K562 (cell line): ENCODE measurements around the gene SLC39A3. TPM values are rescaled to one million over a fixed set of nuclear protein-coding genes. Genes with fewer than 3 reads are reported as not detected.

Experiments used
- CBFA2T2 ChIP-seq: fragments of 450-650 bp; conservative IDR thresholded peaks from 2 replicates; pipeline ENCODE4 v1.6.1; 2017; ENCODE audit warnings: mild to moderate bottlenecking
- MCM5 ChIP-seq: fragments of 450-650 bp; IDR thresholded peaks from 2 replicates; pipeline ENCODE4 v1.6.1; 2016; ENCODE audit warnings: low read depth
- PTTG1 ChIP-seq: fragments of 450-650 bp; IDR thresholded peaks from 2 replicates; pipeline ENCODE4 v1.6.1; 2016; ENCODE audit warnings: low read depth, mild to moderate bottlenecking, missing genetic modification characterization, missing compliant biosample characterization
- PYGO2 ChIP-seq: fragments of 450-650 bp; IDR thresholded peaks from 2 replicates; pipeline ENCODE4 v1.6.1; 2016; ENCODE audit warnings: mild to moderate bottlenecking, missing genetic modification characterization, moderate library complexity, missing compliant biosample characterization
- RAD21 ChIP-seq, 2 experiments: fragments of 250-450 bp in 1 of 2; fragments of 450-650 bp in 1 of 2; sonication (Bioruptor Pico) in 1 of 2; formaldehyde crosslinking in 1 of 2; IDR thresholded peaks in 1 of 2; conservative IDR thresholded peaks in 1 of 2; 2 replicates each; pipeline versions ENCODE4 v1.4.0 to v1.8.0; 2020 to 2022; ENCODE audit warnings: mild to moderate bottlenecking in 2 of 2, moderate library complexity in 1 of 2
- RAD51 ChIP-seq: fragments of 450-650 bp; IDR thresholded peaks from 2 replicates; pipeline ENCODE4 v1.7.1; 2016; ENCODE audit warnings: low read depth, mild to moderate bottlenecking, borderline replicate concordance
- RB1 ChIP-seq: fragments of 450-650 bp; IDR thresholded peaks from 2 replicates; pipeline ENCODE4 v1.6.1; 2017; ENCODE audit warnings: low read depth, mild to moderate bottlenecking
- SIN3A ChIP-seq, 2 experiments: fragments of 150-350 bp in 1 of 2; IDR thresholded peaks; 2 replicates each; pipeline ENCODE4 v1.6.1; 2011 to 2016; ENCODE audit warnings: borderline replicate concordance in 2 of 2, low read depth in 2 of 2, low read length in 2 of 2, mild to moderate bottlenecking in 2 of 2, moderate library complexity in 2 of 2; ENCODE audit not compliant: control insufficient read depth in 1 of 2
- SMARCC2 ChIP-seq: fragments of 450-650 bp; IDR thresholded peaks from 2 replicates; pipeline ENCODE4 v1.6.1; 2017; ENCODE audit warnings: antibody characterized with exemption, moderate library complexity, mild to moderate bottlenecking, low read depth
- TAF1 ChIP-seq: IDR thresholded peaks from 2 replicates; pipeline ENCODE4 v1.6.1; 2011; ENCODE audit warnings: mild to moderate bottlenecking, low read length, moderate library complexity; ENCODE audit not compliant: insufficient read depth, control insufficient read depth, severe bottlenecking; ENCODE audit errors: extremely low read depth
- TAF15 ChIP-seq: fragments of 200-400 bp; formaldehyde crosslinking; IDR thresholded peaks from 2 replicates; pipeline ENCODE4 v1.6.1; 2017; ENCODE audit warnings: mild to moderate bottlenecking, low read depth, low read length, moderate library complexity
- ZBTB40 ChIP-seq, 2 experiments: fragments of 450-650 bp in 1 of 2; sonication (generic) in 1 of 2; formaldehyde crosslinking in 1 of 2; IDR thresholded peaks; 2 replicates each; pipeline versions ENCODE4 v1.7.1 to v1.9.0; 2016 to 2022; ENCODE audit warnings: inconsistent platforms in 1 of 2, mild to moderate bottlenecking in 1 of 2, missing genetic modification reagents in 1 of 2
- ZNF408 ChIP-seq: fragments of 250-450 bp; sonication (Bioruptor Pico); IDR thresholded peaks from 2 replicates; pipeline ENCODE4 v1.4.0; 2020; ENCODE audit warnings: low read depth, mild to moderate bottlenecking, moderate library complexity
- ZNF583 ChIP-seq: fragments of 250-450 bp; sonication (Bioruptor Pico); IDR thresholded peaks from 2 replicates; pipeline ENCODE4 v1.4.0; 2020
- ZNF696 ChIP-seq: fragments of 250-450 bp; sonication (Bioruptor Pico); conservative IDR thresholded peaks from 2 replicates; pipeline ENCODE4 v1.4.0; 2020; ENCODE audit warnings: mild to moderate bottlenecking, moderate library complexity
- polyA plus RNA-seq, 8 experiments: library from polyadenylated mRNA; depleted of rRNA in 4 of 8; stranded (reverse) in 5 of 8; unstranded in 3 of 8; fragments of >200 nt; fragmentation: Nextera tagmentation in 2 of 8; fragmentation: Illumina TruSeq in 1 of 8; extraction: Ambion mirVana in 2 of 8; extraction: Trizol in 1 of 8; gene quantifications; 2 replicates each; pipeline versions ENCODE4 v1.2.1 to v1.2.3, GENCODE V29; 2011 to 2014; ENCODE audit warnings: inconsistent platforms in 1 of 8, missing spikeins in 1 of 8
- total RNA-seq, 7 experiments: library from RNA; depleted of rRNA in 6 of 7; stranded (reverse); fragments of >200 nt in 6 of 7; fragmentation: Illumina TruSeq in 2 of 7; extraction: Trizol in 2 of 7; gene quantifications; 2 replicates each; pipeline versions ENCODE4 v1.2.1 to v1.2.3, GENCODE V29; 2011 to 2021; ENCODE audit warnings: low replicate concordance in 1 of 7
- TF ChIP-seq, protein P1 (sequence below): sonication (generic); formaldehyde crosslinking; IDR thresholded peaks from 2 replicates; pipeline ENCODE4 v1.8.1; 2023; ENCODE audit warnings: mild to moderate bottlenecking, missing genetic modification reagents

The SLC39A3 gene
- total and polyA plus RNA-seq, 9 of the 15 experiments (the other 6 are each of a cell fraction or from before 2014, with no cell fraction given): 2.3 to 215 (median 127) TPM

GRCh38 chr19:2702170-2703076, 37.4 kb downstream of the SLC39A3 start, which contains the start of gene GNG7 (continued):
- TF ChIP-seq ZBTB40 (IDR thresholded peaks at IDR 0.05) (no peak), ZBTB40 (CRISPR knock-in tag; IDR thresholded peaks at IDR 0.05) (no peak), PTTG1 (tag) (no peak), ZNF583 (CRISPR knock-in tag) (no peak), TAF15 (no peak), CBFA2T2 (no peak), SIN3A (IDR thresholded peaks at IDR 0.05; ENCODE audit: borderline replicate concordance in 2 of 2, control insufficient read depth in 1 of 2, low read depth in 2 of 2, low read length in 2 of 2) (no peak), MCM5 (no peak), RAD51 (no peak), SMARCC2 (no peak), RAD21 (CRISPR knock-in tag; conservative IDR thresholded peaks at IDR 0.05 in 1 of 2, IDR thresholded peaks at IDR 0.05 in 1 of 2) (no peak), ZNF696 (CRISPR knock-in tag) (no peak), PYGO2 (tag) (no peak), TAF1 (no peak), RB1 (no peak), ZNF408 (no peak)
- TF ChIP-seq, protein P1, sequence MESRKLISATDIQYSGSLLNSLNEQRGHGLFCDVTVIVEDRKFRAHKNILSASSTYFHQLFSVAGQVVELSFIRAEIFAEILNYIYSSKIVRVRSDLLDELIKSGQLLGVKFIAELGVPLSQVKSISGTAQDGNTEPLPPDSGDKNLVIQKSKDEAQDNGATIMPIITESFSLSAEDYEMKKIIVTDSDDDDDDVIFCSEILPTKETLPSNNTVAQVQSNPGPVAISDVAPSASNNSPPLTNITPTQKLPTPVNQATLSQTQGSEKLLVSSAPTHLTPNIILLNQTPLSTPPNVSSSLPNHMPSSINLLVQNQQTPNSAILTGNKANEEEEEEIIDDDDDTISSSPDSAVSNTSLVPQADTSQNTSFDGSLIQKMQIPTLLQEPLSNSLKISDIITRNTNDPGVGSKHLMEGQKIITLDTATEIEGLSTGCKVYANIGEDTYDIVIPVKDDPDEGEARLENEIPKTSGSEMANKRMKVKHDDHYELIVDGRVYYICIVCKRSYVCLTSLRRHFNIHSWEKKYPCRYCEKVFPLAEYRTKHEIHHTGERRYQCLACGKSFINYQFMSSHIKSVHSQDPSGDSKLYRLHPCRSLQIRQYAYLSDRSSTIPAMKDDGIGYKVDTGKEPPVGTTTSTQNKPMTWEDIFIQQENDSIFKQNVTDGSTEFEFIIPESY (CRISPR knock-in tag): no peak
